Natural killer cell (primary cell): ENCODE measurements around the gene ZC3H7B. TPM values are rescaled to one million over a fixed set of nuclear protein-coding genes. Genes with fewer than 3 reads are reported as not detected.

Experiments used
- ATAC-seq, 3 donors: fragments of 150-1000 bp in 2 of 3; fragments of 200-7000 bp in 1 of 3; cut with Tn5 transposase; 1 replicate in 1 of 3; 2 replicates in 2 of 3; pipeline ENCODE4 v1.10.0; 2021; ENCODE audit warnings: mild to moderate bottlenecking in 2 of 3, moderate library complexity in 2 of 3
- DNase-seq, 2 donors: peaks; one replicate each; pipeline versions ENCODE4 v3.0.0 to v3.0.0-alpha.2; 2013 to 2021; ENCODE audit warnings: mixed read lengths in 1 of 2
- H3K27ac ChIP-seq: one replicate; pipeline ENCODE4 v1.5.1; 2013; ENCODE audit warnings: mild to moderate bottlenecking, low read length
- H3K27me3 ChIP-seq: one replicate; pipeline ENCODE4 v1.6.1; 2013; ENCODE audit warnings: low read length; ENCODE audit not compliant: control insufficient read depth, insufficient read depth
- H3K36me3 ChIP-seq: one replicate; pipeline ENCODE4 v1.6.1; 2013; ENCODE audit warnings: low read length; ENCODE audit not compliant: control insufficient read depth, insufficient read depth
- H3K4me1 ChIP-seq: one replicate; pipeline ENCODE4 v1.6.1; 2013; ENCODE audit warnings: low read length; ENCODE audit not compliant: control insufficient read depth, insufficient read depth
- H3K4me3 ChIP-seq: one replicate; pipeline ENCODE4 v1.5.1; 2013; ENCODE audit warnings: low read length
- H3K9me3 ChIP-seq: one replicate; pipeline ENCODE4 v1.6.1; 2013; ENCODE audit warnings: low read length; ENCODE audit not compliant: control insufficient read depth, insufficient read depth
- H3K27ac Mint-ChIP-seq, 2 donors: one replicate each; pipeline ENCODE4 v1.8.0; 2022; ENCODE audit warnings: mild to moderate bottlenecking in 2 of 2, mixed read lengths in 2 of 2, moderate library complexity in 1 of 2
- H3K27me3 Mint-ChIP-seq, 2 donors: one replicate each; pipeline ENCODE4 v1.8.0; 2022; ENCODE audit warnings: low read depth in 2 of 2, mixed read lengths in 2 of 2
- H3K36me3 Mint-ChIP-seq: one replicate; pipeline ENCODE4 v1.8.0; 2022; ENCODE audit warnings: mixed read lengths
- H3K4me1 Mint-ChIP-seq, 2 donors: one replicate each; pipeline ENCODE4 v1.8.0; 2022; ENCODE audit warnings: mixed read lengths in 2 of 2
- H3K4me3 Mint-ChIP-seq: one replicate; pipeline ENCODE4 v1.8.0; 2022; ENCODE audit warnings: mild to moderate bottlenecking, moderate library complexity, mixed read lengths
- H3K9me3 Mint-ChIP-seq, 2 donors: one replicate each; pipeline ENCODE4 v1.8.0; 2022; ENCODE audit warnings: mixed read lengths in 2 of 2
- WGBS: methylation state at CpG from one replicate; pipeline ENCODE4 v1.1.7; 2013; ENCODE audit warnings: missing lambda C conversion rate; ENCODE audit not compliant: insufficient coverage; 5-methylcytosine and 5-hydroxymethylcytosine counted together
- intact Hi-C: fragments of 100-400 bp; cut with micrococcal nuclease; formaldehyde crosslinking; loops from one replicate; pipeline ENCODE4 v1.14.2; 2022
- total RNA-seq, 4 donors: library from RNA; stranded (reverse); fragments of 120-200 nt in 1 of 4; gene quantifications; one replicate each; pipeline versions ENCODE4 v1.2.3 to v1.2.4, GENCODE V29; 2013 to 2022
- TF ChIP-seq, protein P1 (sequence below): fragments of 200-600 bp; IDR thresholded peaks from one replicate; pipeline ENCODE4 v1.8.0; 2022; ENCODE audit warnings: antibody characterized with exemption

Gene ZC3H7B
- total RNA-seq, 3 donors from 2014 or later (not counting 1 experiment from before 2014, with no cell fraction given) = 33.9 to 40.3 (median 38.3) TPM

- Histone ChIP-seq H3K4me1 (no peaks in the 10 kb centered on the region), H3K4me3 (no peak overlapping the region), H3K9me3 (no peaks in the 10 kb centered on the region), H3K27ac (no peak overlapping the region), H3K36me3 (peaks cover 54% of the 10 kb centered on the region), H3K27me3 (no peaks in the 10 kb centered on the region)
- peaks cover 0 to 7% of the 10 kb centered on the region in 2 donors for H3K4me1 Mint-ChIP-seq
- TF ChIP-seq, protein P1, sequence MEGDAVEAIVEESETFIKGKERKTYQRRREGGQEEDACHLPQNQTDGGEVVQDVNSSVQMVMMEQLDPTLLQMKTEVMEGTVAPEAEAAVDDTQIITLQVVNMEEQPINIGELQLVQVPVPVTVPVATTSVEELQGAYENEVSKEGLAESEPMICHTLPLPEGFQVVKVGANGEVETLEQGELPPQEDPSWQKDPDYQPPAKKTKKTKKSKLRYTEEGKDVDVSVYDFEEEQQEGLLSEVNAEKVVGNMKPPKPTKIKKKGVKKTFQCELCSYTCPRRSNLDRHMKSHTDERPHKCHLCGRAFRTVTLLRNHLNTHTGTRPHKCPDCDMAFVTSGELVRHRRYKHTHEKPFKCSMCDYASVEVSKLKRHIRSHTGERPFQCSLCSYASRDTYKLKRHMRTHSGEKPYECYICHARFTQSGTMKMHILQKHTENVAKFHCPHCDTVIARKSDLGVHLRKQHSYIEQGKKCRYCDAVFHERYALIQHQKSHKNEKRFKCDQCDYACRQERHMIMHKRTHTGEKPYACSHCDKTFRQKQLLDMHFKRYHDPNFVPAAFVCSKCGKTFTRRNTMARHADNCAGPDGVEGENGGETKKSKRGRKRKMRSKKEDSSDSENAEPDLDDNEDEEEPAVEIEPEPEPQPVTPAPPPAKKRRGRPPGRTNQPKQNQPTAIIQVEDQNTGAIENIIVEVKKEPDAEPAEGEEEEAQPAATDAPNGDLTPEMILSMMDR = no peak
- ATAC-seq (no peak), DNase-seq (no peak)
- 95% methylated on average over 15 of the region's 15 CpGs for WGBS
- no peaks in the 10 kb centered on the region for H3K36me3 Mint-ChIP-seq
- H3K27ac Mint-ChIP-seq = no peak overlapping the region
- H3K4me3 Mint-ChIP-seq = no peak overlapping the region
- no peaks in the 10 kb centered on the region for H3K27me3 Mint-ChIP-seq
- intact Hi-C loops = no loop called here
- H3K9me3 Mint-ChIP-seq = no peaks in the 10 kb centered on the region
Observed at GRCh38 chr22:41332217-41332939, 31.1 kb downstream of the ZC3H7B start.

DNA sequence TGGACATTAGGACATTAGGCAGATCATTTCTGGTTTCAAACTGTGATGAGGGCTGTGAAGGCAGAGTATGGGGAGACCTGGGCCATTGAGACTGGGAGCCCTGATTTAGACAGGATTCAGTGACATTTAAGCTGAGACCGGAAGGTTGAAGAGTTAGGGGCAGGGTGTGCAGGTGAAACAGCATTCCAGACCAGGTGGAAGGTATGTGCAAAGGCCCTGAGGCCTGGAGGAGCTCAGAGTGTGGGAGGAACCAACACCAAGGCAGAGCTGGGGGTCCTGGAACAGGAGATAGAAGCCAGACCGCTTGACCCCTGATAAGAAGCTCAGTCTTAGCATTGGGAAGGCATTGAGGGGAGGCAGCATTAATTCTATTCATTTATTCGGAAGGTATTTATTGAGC, 32.5 kb downstream of the ZC3H7B start:
- no peak overlapping the region for H3K4me3 Mint-ChIP-seq
- TF ChIP-seq, protein P1 = no peak
- H3K36me3 ChIP-seq = peaks cover 41% of the 10 kb centered on the region
- DNase-seq = no peak
- H3K4me1 Mint-ChIP-seq = peaks cover 0 to 7% of the 10 kb centered on the region in 2 donors
- intact Hi-C loops = no loop called here
- H3K27ac ChIP-seq = no peak overlapping the region
- no peaks in the 10 kb centered on the region for H3K4me1 ChIP-seq
- no peaks in the 10 kb centered on the region for H3K27me3 ChIP-seq
- H3K4me3 ChIP-seq = no peak overlapping the region
- H3K27me3 Mint-ChIP-seq = no peaks in the 10 kb centered on the region
- H3K9me3 ChIP-seq = no peaks in the 10 kb centered on the region
- 97% methylated on average over 3 of the region's 3 CpGs for WGBS
- no peaks in the 10 kb centered on the region for H3K9me3 Mint-ChIP-seq
- ATAC-seq = no peak
- H3K36me3 Mint-ChIP-seq = no peaks in the 10 kb centered on the region
- H3K27ac Mint-ChIP-seq = peak overlapping the region in 1 of 2 donors; percentile 38

GRCh38 chr22:41334215-41334614, 32.9 kb downstream of the ZC3H7B start:
- Mint-ChIP-seq H3K36me3 (no peaks in the 10 kb centered on the region), H3K4me3 (no peak overlapping the region), H3K27me3 (no peaks in the 10 kb centered on the region), H3K27ac (peak overlapping the region in 1 of 2 donors; percentile 38), H3K4me1 (peaks cover 0 to 7% of the 10 kb centered on the region in 2 donors), H3K9me3 (no peaks in the 10 kb centered on the region)
- H3K9me3 ChIP-seq = no peaks in the 10 kb centered on the region
- no peak overlapping the region for H3K4me3 ChIP-seq
- intact Hi-C loops = no loop called here
- TF ChIP-seq, protein P1 = no peak
- ATAC-seq (no peak), DNase-seq (no peak)
- no peaks in the 10 kb centered on the region for H3K27me3 ChIP-seq
- no peak overlapping the region for H3K27ac ChIP-seq
- H3K36me3 ChIP-seq = peaks cover 44% of the 10 kb centered on the region
- 98% methylated on average over 3 of the region's 3 CpGs for WGBS
- H3K4me1 ChIP-seq = no peaks in the 10 kb centered on the region
